ENCODE results near the gene IQCE.

The IQCE gene

GRCh38 chr7:2544541-2545188, 14.1 kb upstream of the IQCE start:
- no CpG with 5 or more reads among the region's 23 CpGs for WGBS (ENCODE audit: insufficient coverage, insufficient read length)
- H3K27me3 ChIP-seq (ENCODE audit: control insufficient read depth, insufficient read depth, low read length) = no peaks in the 10 kb centered on the region
- H3K4me3 ChIP-seq (ENCODE audit: low read length) = no peak overlapping the region; the same call in 1 of the 2 replicates
- no peaks in the 10 kb centered on the region for H3K4me1 ChIP-seq (ENCODE audit: control insufficient read depth, insufficient read depth, low read length)
- H3K9me3 ChIP-seq (ENCODE audit: control insufficient read depth, insufficient read depth, low read length) = no peaks in the 10 kb centered on the region
- H3K27ac ChIP-seq (ENCODE audit: low read length) = no peak overlapping the region
- peaks cover 30% of the 10 kb centered on the region for H3K36me3 ChIP-seq (ENCODE audit: control insufficient read depth, insufficient read depth, low read length)
- DNase-seq (ENCODE audit: low read depth, low spot score) = no peak

GRCh38 chr7:2545746-2546425, 12.9 kb upstream of the IQCE start:
- H3K4me3 ChIP-seq (ENCODE audit: low read length) = no peak overlapping the region
- no peaks in the 10 kb centered on the region for H3K27me3 ChIP-seq (ENCODE audit: control insufficient read depth, insufficient read depth, low read length)
- WGBS (ENCODE audit: insufficient coverage, insufficient read length) = no CpG with 5 or more reads among the region's 20 CpGs
- DNase-seq (ENCODE audit: low read depth, low spot score) = no peak
- H3K36me3 ChIP-seq (ENCODE audit: control insufficient read depth, insufficient read depth, low read length) = peaks cover 29% of the 10 kb centered on the region
- H3K27ac ChIP-seq (ENCODE audit: low read length) = no peak overlapping the region
- no peaks in the 10 kb centered on the region for H3K9me3 ChIP-seq (ENCODE audit: control insufficient read depth, insufficient read depth, low read length)
- no peaks in the 10 kb centered on the region for H3K4me1 ChIP-seq (ENCODE audit: control insufficient read depth, insufficient read depth, low read length)

- Histone ChIP-seq H3K27me3 (ENCODE audit: control insufficient read depth, insufficient read depth, low read length) (no peaks in the 10 kb centered on the region), H3K27ac (ENCODE audit: low read length) (no peak overlapping the region), H3K4me3 (ENCODE audit: low read length) (no peak overlapping the region), H3K4me1 (ENCODE audit: control insufficient read depth, insufficient read depth, low read length) (no peaks in the 10 kb centered on the region), H3K9me3 (ENCODE audit: control insufficient read depth, insufficient read depth, low read length) (no peaks in the 10 kb centered on the region), H3K36me3 (ENCODE audit: control insufficient read depth, insufficient read depth, low read length) (peaks cover 21% of the 10 kb centered on the region)
- no CpG with 5 or more reads among the region's 31 CpGs for WGBS (ENCODE audit: insufficient coverage, insufficient read length)
- DNase-seq (ENCODE audit: low read depth, low spot score) = no peak
Measured at GRCh38 chr7:2546776-2547586, 11.8 kb upstream of the IQCE start.

- H3K36me3 ChIP-seq (ENCODE audit: control insufficient read depth, insufficient read depth, low read length) = peaks cover 4% of the 10 kb centered on the region; the same call in 1 of the 2 replicates
Measured at GRCh38 chr7:2551418-2551817, 7.4 kb upstream of the IQCE start.

GRCh38 chr7:2553108-2553507, 5.7 kb upstream of the IQCE start:
- Histone ChIP-seq H3K27me3 (ENCODE audit: control insufficient read depth, insufficient read depth, low read length) (no peaks in the 10 kb centered on the region), H3K4me3 (ENCODE audit: low read length) (no peak overlapping the region), H3K4me1 (ENCODE audit: control insufficient read depth, insufficient read depth, low read length) (peaks cover 2% of the 10 kb centered on the region; the same call in 1 of the 2 replicates), H3K27ac (ENCODE audit: low read length) (no peak overlapping the region), H3K9me3 (ENCODE audit: control insufficient read depth, insufficient read depth, low read length) (no peaks in the 10 kb centered on the region), H3K36me3 (ENCODE audit: control insufficient read depth, insufficient read depth, low read length) (no peaks in the 10 kb centered on the region; the same call in 1 of the 2 replicates)
- no CpG with 5 or more reads among the region's 10 CpGs for WGBS (ENCODE audit: insufficient coverage, insufficient read length)
- no peak for DNase-seq (ENCODE audit: low read depth, low spot score)

More at GRCh38 chr7:2551418-2551817, 7.4 kb upstream of the IQCE start:
- Histone ChIP-seq H3K4me3 (ENCODE audit: low read length) (no peak overlapping the region), H3K9me3 (ENCODE audit: control insufficient read depth, insufficient read depth, low read length) (no peaks in the 10 kb centered on the region), H3K27me3 (ENCODE audit: control insufficient read depth, insufficient read depth, low read length) (no peaks in the 10 kb centered on the region), H3K4me1 (ENCODE audit: control insufficient read depth, insufficient read depth, low read length) (peaks cover 2% of the 10 kb centered on the region; the same call in 1 of the 2 replicates), H3K27ac (ENCODE audit: low read length) (no peak overlapping the region)
- no peak for DNase-seq (ENCODE audit: low read depth, low spot score)
- no CpG with 5 or more reads among the region's 8 CpGs for WGBS (ENCODE audit: insufficient coverage, insufficient read length)

- no peak overlapping the region for H3K27ac ChIP-seq (ENCODE audit: low read length)
- no peaks in the 10 kb centered on the region; the same call in 1 of the 2 replicates for H3K36me3 ChIP-seq (ENCODE audit: control insufficient read depth, insufficient read depth, low read length)
- no peak overlapping the region for H3K4me3 ChIP-seq (ENCODE audit: low read length)
- H3K27me3 ChIP-seq (ENCODE audit: control insufficient read depth, insufficient read depth, low read length) = no peaks in the 10 kb centered on the region
- peaks cover 2% of the 10 kb centered on the region; the same call in 1 of the 2 replicates for H3K4me1 ChIP-seq (ENCODE audit: control insufficient read depth, insufficient read depth, low read length)
- DNase-seq (ENCODE audit: low read depth, low spot score) = no peak
- H3K9me3 ChIP-seq (ENCODE audit: control insufficient read depth, insufficient read depth, low read length) = no peaks in the 10 kb centered on the region
- WGBS (ENCODE audit: insufficient coverage, insufficient read length) = no CpG with 5 or more reads among the region's 16 CpGs
Measured at GRCh38 chr7:2553831-2554581, 4.8 kb upstream of the IQCE start.

GRCh38 chr7:2554661-2555111, 4.1 kb upstream of the IQCE start:
- peaks cover 2% of the 10 kb centered on the region; the same call in 1 of the 2 replicates for H3K4me1 ChIP-seq (ENCODE audit: control insufficient read depth, insufficient read depth, low read length)
- no peaks in the 10 kb centered on the region; the same call in 1 of the 2 replicates for H3K36me3 ChIP-seq (ENCODE audit: control insufficient read depth, insufficient read depth, low read length)
- no peaks in the 10 kb centered on the region for H3K9me3 ChIP-seq (ENCODE audit: control insufficient read depth, insufficient read depth, low read length)
- no peaks in the 10 kb centered on the region for H3K27me3 ChIP-seq (ENCODE audit: control insufficient read depth, insufficient read depth, low read length)
- no peak overlapping the region for H3K27ac ChIP-seq (ENCODE audit: low read length)
- no CpG with 5 or more reads among the region's 12 CpGs for WGBS (ENCODE audit: insufficient coverage, insufficient read length)
- H3K4me3 ChIP-seq (ENCODE audit: low read length) = peak overlapping the region; percentile 96
- no peak for DNase-seq (ENCODE audit: low read depth, low spot score)

- no peaks in the 10 kb centered on the region for H3K27me3 ChIP-seq (ENCODE audit: control insufficient read depth, insufficient read depth, low read length)
- H3K4me3 ChIP-seq (ENCODE audit: low read length) = peak within 1 kb of the TSS; percentile 96
- WGBS (ENCODE audit: insufficient coverage, insufficient read length) = no CpG with 5 or more reads among the region's 79 CpGs
- peak; percentile 89 for DNase-seq (ENCODE audit: low read depth, low spot score)
- peaks cover 2% of the 10 kb centered on the region; the same call in 1 of the 2 replicates for H3K4me1 ChIP-seq (ENCODE audit: control insufficient read depth, insufficient read depth, low read length)
- no peak within 1 kb of the TSS for H3K27ac ChIP-seq (ENCODE audit: low read length)
- no peaks in the 10 kb centered on the region for H3K9me3 ChIP-seq (ENCODE audit: control insufficient read depth, insufficient read depth, low read length)
- no peaks in the 10 kb centered on the region; the same call in 1 of the 2 replicates for H3K36me3 ChIP-seq (ENCODE audit: control insufficient read depth, insufficient read depth, low read length)
Measured at GRCh38 chr7:2555121-2556052, 3.4 kb upstream of the IQCE start, which contains the start of gene BRAT1. BRAT1 (minus strand) TSS chr7:2555524; CDS start chr7:2554431, 1,093 bp downstream.

GRCh38 chr7:2559283-2559950, 638 bp downstream of the IQCE start:
- peak overlapping the region; percentile 70 for H3K4me3 ChIP-seq (ENCODE audit: low read length)
- H3K4me1 ChIP-seq (ENCODE audit: control insufficient read depth, insufficient read depth, low read length) = peaks cover 2% of the 10 kb centered on the region; the same call in 1 of the 2 replicates
- H3K9me3 ChIP-seq (ENCODE audit: control insufficient read depth, insufficient read depth, low read length) = no peaks in the 10 kb centered on the region
- DNase-seq (ENCODE audit: low read depth, low spot score) = no peak
- no peaks in the 10 kb centered on the region for H3K36me3 ChIP-seq (ENCODE audit: control insufficient read depth, insufficient read depth, low read length)
- H3K27ac ChIP-seq (ENCODE audit: low read length) = no peak overlapping the region
- no peaks in the 10 kb centered on the region for H3K27me3 ChIP-seq (ENCODE audit: control insufficient read depth, insufficient read depth, low read length)
- WGBS (ENCODE audit: insufficient coverage, insufficient read length) = no CpG with 5 or more reads among the region's 53 CpGs

Data from iPS DF 6.9 (cell line).